C4-2B (cell line): ENCODE measurements around the gene AKT1S1.
"Not testable (repeated sequence)": the region's sequence is repeated elsewhere in the genome, so short reads cannot be mapped to it uniquely, and the experiment has no call there.

Source experiments
- ZFX ChIP-seq: fragments of 450-650 bp; IDR thresholded peaks from 2 replicates; pipeline ENCODE4 v1.6.1; 2017
- TF ChIP-seq, protein P1 (sequence below): fragments of 450-650 bp; conservative IDR thresholded peaks from 2 replicates; pipeline ENCODE4 v1.5.1; 2017; ENCODE audit warnings: mild to moderate bottlenecking

DNA sequence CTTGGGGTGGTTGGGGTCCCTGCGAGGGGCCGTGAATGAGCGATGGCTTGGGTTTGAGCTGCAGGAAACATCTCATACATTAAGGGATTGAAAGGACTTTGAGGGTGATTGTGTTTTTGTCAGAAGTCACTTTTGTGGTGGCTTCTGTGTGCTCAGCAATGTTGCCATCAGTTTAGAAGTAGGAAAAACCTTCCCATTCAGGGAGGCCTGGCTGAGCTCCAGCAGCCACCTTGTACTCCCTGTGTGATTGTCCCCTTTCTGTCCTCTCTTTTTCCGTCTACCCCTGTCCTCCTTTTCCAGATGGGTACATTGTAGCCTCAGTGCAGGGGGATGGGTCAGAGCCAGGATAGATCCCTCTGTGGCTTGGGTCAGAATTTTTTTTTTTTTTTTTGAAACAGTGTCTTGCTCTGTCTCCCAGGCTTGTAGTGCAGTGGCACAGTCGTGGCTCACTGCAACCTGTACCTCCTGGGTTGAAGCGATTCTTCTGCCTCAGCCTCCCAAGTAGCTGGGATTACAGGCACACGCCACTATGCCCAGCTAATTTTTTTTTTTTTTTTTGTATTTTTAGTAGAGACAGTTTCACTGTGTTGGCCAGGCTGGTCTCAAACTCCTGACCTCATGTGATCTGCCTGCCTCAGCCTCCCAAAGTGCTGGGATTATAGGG is 57.6 kb downstream of the AKT1S1 start:
- TF ChIP-seq, protein P1, sequence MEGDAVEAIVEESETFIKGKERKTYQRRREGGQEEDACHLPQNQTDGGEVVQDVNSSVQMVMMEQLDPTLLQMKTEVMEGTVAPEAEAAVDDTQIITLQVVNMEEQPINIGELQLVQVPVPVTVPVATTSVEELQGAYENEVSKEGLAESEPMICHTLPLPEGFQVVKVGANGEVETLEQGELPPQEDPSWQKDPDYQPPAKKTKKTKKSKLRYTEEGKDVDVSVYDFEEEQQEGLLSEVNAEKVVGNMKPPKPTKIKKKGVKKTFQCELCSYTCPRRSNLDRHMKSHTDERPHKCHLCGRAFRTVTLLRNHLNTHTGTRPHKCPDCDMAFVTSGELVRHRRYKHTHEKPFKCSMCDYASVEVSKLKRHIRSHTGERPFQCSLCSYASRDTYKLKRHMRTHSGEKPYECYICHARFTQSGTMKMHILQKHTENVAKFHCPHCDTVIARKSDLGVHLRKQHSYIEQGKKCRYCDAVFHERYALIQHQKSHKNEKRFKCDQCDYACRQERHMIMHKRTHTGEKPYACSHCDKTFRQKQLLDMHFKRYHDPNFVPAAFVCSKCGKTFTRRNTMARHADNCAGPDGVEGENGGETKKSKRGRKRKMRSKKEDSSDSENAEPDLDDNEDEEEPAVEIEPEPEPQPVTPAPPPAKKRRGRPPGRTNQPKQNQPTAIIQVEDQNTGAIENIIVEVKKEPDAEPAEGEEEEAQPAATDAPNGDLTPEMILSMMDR = not testable (repeated sequence)
- TF ChIP-seq ZFX = not testable (repeated sequence)
